Cardiac muscle cell (in vitro differentiated cells and primary cell): Measurements from ENCODE around the gene FSIP1. TPM values are rescaled to one million over a fixed set of nuclear protein-coding genes. Genes with fewer than 3 reads are reported as not detected.

Experiments
- DNase-seq, 2 donors: peaks; one replicate each; pipeline versions ENCODE4 v3.0.0 to v3.0.0-alpha.2; 2010 to 2017; ENCODE audit warnings: low read depth in 1 of 2, low spot score in 1 of 2
- H3K27ac ChIP-seq: fragments of 200-600 bp; sonication (generic); 2 replicates; pipeline ENCODE4 v1.5.1; 2016
- H3K27me3 ChIP-seq: fragments of 200-600 bp; sonication (generic); 2 replicates; pipeline ENCODE4 v1.6.0; 2016; ENCODE audit warnings: control low read depth
- H3K36me3 ChIP-seq: fragments of 200-600 bp; sonication (generic); 2 replicates; pipeline ENCODE4 v1.5.1; 2016; ENCODE audit warnings: control low read depth
- H3K4me1 ChIP-seq: fragments of 200-600 bp; sonication (generic); 2 replicates; pipeline ENCODE4 v1.8.1; 2017; ENCODE audit warnings: low read depth, mild to moderate bottlenecking, mixed run types
- H3K4me3 ChIP-seq: fragments of 200-600 bp; sonication (generic); 2 replicates; pipeline ENCODE4 v1.5.1; 2016; ENCODE audit warnings: mild to moderate bottlenecking
- H3K9me3 ChIP-seq: fragments of 200-600 bp; sonication (generic); 2 replicates; pipeline ENCODE4 v1.5.1; 2017; ENCODE audit warnings: low read depth, mild to moderate bottlenecking, control low read depth
- polyA plus RNA-seq: library from polyadenylated mRNA; unstranded; fragments of >200 nt; fragmentation: Nextera tagmentation; extraction: Ambion mirVana; gene quantifications from 2 replicates; pipeline ENCODE4 v1.2.1, GENCODE V29; 2016
- total RNA-seq: library from RNA; depleted of rRNA; stranded (reverse); fragments of >200 nt; gene quantifications from 2 replicates; pipeline ENCODE4 v1.2.3, GENCODE V29; 2016
- TF ChIP-seq, protein P1 (sequence below): IDR thresholded peaks from 2 replicates; pipeline ENCODE4 v1.5.1; 2012; ENCODE audit warnings: low read depth, mild to moderate bottlenecking, low read length

FSIP1 gene
- total and polyA plus RNA-seq, 2 experiments from 2014 or later = 0.15 to 0.33 TPM

- H3K4me3 ChIP-seq = peak overlapping the region; percentile 73
- DNase-seq = peak in 1 of 2 donors; percentile 17
- TF ChIP-seq, protein P1, sequence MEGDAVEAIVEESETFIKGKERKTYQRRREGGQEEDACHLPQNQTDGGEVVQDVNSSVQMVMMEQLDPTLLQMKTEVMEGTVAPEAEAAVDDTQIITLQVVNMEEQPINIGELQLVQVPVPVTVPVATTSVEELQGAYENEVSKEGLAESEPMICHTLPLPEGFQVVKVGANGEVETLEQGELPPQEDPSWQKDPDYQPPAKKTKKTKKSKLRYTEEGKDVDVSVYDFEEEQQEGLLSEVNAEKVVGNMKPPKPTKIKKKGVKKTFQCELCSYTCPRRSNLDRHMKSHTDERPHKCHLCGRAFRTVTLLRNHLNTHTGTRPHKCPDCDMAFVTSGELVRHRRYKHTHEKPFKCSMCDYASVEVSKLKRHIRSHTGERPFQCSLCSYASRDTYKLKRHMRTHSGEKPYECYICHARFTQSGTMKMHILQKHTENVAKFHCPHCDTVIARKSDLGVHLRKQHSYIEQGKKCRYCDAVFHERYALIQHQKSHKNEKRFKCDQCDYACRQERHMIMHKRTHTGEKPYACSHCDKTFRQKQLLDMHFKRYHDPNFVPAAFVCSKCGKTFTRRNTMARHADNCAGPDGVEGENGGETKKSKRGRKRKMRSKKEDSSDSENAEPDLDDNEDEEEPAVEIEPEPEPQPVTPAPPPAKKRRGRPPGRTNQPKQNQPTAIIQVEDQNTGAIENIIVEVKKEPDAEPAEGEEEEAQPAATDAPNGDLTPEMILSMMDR = no peak
- peaks cover 8% of the 10 kb centered on the region for H3K4me1 ChIP-seq
- H3K27me3 ChIP-seq = no peaks in the 10 kb centered on the region
- H3K36me3 ChIP-seq = no peaks in the 10 kb centered on the region
- no peaks in the 10 kb centered on the region for H3K9me3 ChIP-seq
- no peak overlapping the region for H3K27ac ChIP-seq
These were observed 691 bp upstream of the FSIP1 start for GRCh38 chr15:39783244-39783820.

DNA sequence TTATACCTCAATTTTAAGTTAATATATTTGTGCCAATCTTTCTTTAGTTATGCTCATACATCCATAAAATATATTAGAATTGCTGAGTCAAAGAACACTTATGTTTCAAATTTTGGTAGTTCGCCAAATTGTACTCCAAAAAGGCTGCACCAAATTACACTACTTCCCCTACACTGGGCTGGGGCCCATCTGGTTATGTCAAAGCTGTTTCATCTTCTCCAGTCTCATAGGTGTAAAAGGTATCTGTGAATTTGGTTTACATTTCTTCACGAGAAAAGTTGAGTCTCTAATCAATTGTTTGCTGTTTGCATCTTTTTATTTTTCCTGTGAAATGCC, 706 bp downstream of the FSIP1 start:
- TF ChIP-seq, protein P1 = no peak
- no peaks in the 10 kb centered on the region for H3K9me3 ChIP-seq
- H3K27me3 ChIP-seq = no peaks in the 10 kb centered on the region
- peak overlapping the region; percentile 1 for H3K27ac ChIP-seq
- no peaks in the 10 kb centered on the region for H3K36me3 ChIP-seq
- H3K4me1 ChIP-seq = peaks cover 8% of the 10 kb centered on the region
- peak overlapping the region; percentile 73 for H3K4me3 ChIP-seq
- no peak for DNase-seq

DNA sequence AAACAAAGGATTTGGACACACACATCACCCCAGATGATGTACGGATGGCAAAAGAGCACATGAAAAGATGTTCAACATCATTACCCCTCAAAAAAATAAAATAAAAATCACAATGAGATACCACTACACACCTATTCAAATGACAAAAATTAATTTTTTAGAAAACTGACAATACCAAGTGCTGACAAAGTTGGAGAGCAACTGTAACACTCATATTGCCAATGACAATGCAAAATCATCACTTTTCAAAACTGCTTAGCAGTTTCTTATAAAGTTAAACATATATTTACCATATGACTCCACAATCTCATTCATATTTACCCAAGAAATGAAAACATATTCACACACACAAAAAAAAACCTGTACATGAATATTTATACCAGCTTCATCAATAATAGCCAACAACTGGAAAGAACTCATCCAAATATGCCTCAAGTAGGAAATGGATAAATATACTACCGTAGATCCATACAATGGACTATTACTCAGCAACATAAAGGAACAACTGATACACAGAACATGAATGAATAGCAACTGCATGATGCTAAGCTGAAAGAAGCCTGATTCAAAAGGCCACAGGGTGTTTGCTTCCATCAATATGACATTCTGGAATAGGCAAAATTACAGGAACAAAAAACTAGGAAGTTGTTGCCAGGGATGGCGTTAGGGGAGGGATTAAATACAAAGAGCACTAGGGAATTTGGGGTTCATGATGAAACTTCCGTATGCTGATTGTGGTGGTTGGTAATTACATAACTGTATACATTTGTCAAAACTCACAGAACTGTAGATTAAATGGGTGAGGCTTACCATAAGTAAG, 1.3 kb downstream of the FSIP1 start:
- Histone ChIP-seq H3K4me1 (peaks cover 8% of the 10 kb centered on the region), H3K27ac (no peak overlapping the region), H3K9me3 (no peaks in the 10 kb centered on the region), H3K27me3 (no peaks in the 10 kb centered on the region), H3K4me3 (no peak overlapping the region), H3K36me3 (no peaks in the 10 kb centered on the region)
- no peak for DNase-seq
- TF ChIP-seq, protein P1 = no peak

DNA sequence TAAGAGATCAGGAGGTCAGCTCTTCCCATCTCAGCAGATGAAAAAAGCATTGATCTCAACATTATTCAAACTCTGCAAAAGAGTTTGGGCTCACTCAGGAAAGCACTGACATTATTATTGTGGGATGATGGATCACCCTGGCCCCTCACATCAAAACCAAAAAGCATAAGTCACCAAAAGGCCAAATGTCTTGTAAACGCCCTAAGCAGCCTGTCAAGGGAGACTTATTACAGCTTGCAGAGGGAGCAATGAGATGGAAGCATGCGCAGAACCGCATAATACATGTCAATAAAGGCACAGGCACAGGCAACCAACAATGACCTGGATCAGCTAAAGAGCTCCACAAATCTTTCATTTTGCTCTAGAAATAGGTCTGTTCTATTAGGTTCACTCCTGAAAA, 4.6 kb downstream of the FSIP1 start:
- Histone ChIP-seq H3K4me3 (no peak overlapping the region), H3K27ac (no peak overlapping the region), H3K9me3 (no peaks in the 10 kb centered on the region), H3K36me3 (no peaks in the 10 kb centered on the region), H3K27me3 (no peaks in the 10 kb centered on the region), H3K4me1 (no peaks in the 10 kb centered on the region)
- TF ChIP-seq, protein P1 = no peak
- DNase-seq = no peak

GRCh38 chr15:39777496-39777895, 5.1 kb downstream of the FSIP1 start:
- no peak for DNase-seq
- Histone ChIP-seq H3K36me3 (no peaks in the 10 kb centered on the region), H3K27ac (no peak overlapping the region), H3K9me3 (no peaks in the 10 kb centered on the region), H3K4me3 (no peak overlapping the region), H3K27me3 (no peaks in the 10 kb centered on the region), H3K4me1 (no peaks in the 10 kb centered on the region)
- TF ChIP-seq, protein P1 = no peak
